GM10266 (cell line): ENCODE results near the gene TIAM2.

Experiments used
- DNase-seq: peaks from one replicate; pipeline ENCODE4 v3.0.0; 2012; ENCODE audit errors: extremely low spot score
- TF ChIP-seq, protein P1 (sequence below): IDR thresholded peaks from 2 replicates; pipeline ENCODE4 v1.5.1; 2012; ENCODE audit warnings: mild to moderate bottlenecking, low read depth; ENCODE audit not compliant: control insufficient read depth, insufficient read depth; ENCODE audit errors: missing control alignments

Gene TIAM2

DNA sequence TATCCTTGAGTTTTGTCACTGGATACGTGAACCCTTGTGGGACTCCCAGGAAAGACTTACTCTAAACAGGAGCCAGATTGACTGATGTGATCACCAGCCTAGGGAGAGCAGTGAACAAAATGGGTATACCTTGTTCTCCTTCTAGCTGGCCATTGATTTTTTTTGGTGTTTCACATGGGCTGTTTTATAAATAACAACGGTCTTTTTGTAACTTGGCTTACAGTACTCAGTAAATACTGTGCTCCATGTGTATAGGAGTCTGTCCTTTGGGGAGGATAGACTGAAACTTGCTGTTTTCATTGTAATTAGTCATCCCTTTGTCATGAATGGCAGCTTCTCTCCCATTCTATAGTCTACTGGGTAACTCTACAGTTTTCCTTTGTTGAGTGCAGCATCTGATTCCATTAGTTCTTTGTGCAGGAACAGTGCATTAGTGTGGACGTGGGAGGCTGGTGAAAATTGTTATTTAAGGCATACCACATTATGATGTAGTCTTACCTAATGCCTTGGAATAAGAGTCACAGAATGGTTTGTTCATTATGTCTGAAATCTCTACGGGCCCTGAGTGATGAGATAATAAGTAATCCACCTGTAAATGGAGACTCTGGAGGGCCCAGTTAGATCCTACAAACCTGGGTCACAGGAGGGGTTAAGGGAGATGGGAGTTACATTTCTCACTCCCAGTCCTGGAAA is 89.5 kb downstream of the TIAM2 start:
- no peak for DNase-seq
- TF ChIP-seq, protein P1, sequence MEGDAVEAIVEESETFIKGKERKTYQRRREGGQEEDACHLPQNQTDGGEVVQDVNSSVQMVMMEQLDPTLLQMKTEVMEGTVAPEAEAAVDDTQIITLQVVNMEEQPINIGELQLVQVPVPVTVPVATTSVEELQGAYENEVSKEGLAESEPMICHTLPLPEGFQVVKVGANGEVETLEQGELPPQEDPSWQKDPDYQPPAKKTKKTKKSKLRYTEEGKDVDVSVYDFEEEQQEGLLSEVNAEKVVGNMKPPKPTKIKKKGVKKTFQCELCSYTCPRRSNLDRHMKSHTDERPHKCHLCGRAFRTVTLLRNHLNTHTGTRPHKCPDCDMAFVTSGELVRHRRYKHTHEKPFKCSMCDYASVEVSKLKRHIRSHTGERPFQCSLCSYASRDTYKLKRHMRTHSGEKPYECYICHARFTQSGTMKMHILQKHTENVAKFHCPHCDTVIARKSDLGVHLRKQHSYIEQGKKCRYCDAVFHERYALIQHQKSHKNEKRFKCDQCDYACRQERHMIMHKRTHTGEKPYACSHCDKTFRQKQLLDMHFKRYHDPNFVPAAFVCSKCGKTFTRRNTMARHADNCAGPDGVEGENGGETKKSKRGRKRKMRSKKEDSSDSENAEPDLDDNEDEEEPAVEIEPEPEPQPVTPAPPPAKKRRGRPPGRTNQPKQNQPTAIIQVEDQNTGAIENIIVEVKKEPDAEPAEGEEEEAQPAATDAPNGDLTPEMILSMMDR, result no peak

DNA sequence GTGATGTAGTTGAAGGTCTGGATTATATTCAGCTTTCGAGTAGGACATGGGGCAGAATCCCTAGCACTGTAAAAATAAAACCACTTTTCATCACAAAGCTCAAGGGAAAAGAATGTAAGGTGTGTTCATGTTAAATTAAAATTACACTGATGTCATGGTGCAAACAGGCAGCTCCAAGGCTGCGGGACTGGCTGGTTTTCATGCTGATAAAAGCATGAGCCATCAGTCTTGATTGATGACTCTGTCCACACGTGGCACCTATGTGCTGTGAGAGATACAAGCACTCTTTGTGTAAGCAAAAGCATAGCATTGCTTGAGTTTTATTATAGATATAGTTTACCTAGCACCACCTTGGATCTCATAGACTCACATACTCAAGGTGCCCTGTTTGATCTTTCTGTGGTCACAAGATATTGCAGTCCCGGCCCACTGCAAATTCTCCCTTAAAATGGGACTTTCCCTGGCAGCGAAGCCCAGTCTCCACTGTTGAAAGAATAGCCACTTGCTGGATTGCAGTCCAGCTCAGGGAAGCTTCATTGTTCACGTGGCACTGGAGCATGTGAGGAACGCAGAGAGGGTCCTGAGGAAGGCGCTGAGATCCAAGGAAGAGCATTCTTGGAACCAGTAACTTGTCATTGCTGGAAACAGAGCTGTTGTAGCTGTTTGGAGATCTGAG is 90.6 kb downstream of the TIAM2 start:
- TF ChIP-seq, protein P1, result no peak
- no peak for DNase-seq

DNA sequence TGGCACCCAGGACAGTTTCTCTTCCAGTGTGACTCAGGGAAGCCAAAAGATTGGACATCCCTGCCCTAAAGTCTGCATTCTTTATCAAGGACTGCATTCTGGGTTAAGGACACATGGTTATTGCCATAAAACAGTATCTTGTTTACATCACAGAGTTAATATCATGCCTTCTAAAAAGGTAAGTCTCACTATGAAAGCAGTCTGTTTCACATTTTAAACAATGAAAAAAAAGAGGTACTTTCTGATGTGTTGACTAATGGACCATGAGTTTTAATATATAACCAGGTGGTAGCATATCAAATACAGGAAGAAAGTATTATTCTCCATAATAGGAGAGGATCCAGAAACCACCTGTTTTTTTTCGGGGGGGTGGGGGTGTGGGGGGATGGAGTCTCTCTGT is 93.7 kb downstream of the TIAM2 start:
- DNase-seq, result no peak
- TF ChIP-seq, protein P1, result no peak

DNA sequence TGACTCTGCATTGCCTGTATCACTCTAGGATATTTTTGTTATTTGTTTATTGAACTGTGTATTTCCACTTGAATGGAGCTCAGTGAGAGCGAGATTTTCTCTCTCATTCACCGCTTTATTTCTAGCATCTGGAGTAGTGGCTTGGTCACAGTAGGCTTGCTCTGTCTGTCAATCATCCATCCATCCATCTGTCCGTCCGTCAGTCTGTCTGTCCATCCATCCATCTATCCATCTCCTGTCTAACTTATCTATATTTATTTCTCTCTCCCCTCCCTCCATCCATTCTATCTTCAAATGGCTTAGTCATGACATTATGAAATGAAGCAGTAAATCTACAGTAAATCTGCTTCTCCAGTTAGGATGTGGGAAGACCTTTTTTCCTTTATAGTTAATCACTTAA is 94.6 kb downstream of the TIAM2 start:
- no peak for DNase-seq
- TF ChIP-seq, protein P1, result no peak

DNA sequence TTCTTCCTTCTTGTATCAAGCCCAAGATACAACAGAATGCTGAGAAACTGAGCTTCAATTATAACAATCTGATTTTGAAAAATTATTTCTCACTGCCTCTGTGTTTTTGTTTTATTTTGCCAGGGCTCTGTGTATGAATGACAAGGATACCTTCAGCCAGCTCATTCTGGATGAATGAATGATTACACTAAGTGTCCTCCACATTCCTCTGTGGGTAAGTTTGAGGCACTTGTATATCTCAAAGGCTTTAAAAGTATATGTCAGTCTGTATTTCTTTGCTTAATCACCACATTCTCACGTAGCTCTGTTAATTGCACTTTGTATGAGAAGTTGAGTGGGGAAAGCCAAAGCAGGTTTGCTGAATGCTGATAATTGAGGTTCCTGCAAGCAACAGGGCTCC is 95.1 kb downstream of the TIAM2 start:
- no peak for DNase-seq
- TF ChIP-seq, protein P1, result no peak

DNA sequence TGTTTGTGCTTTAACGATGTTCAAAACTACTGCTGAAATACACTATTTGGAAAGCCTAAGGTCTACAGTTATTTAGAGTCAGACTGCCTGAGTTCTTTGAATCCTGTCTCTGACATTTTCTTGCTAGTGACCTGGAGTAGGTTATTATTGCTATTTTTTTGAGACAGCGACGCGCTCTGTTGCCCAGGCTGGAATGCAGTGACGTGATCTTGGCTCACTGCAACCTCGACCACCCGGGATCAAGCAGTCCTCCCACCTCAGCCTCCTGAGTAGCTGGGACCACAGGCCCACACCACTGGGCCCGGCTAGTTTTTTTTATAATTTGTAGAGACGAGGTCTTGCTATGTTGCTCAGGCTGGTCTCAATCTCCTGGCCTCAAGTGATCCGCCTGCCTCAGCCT is 96.6 kb downstream of the TIAM2 start:
- no peak for DNase-seq
- TF ChIP-seq, protein P1, result no peak

DNA sequence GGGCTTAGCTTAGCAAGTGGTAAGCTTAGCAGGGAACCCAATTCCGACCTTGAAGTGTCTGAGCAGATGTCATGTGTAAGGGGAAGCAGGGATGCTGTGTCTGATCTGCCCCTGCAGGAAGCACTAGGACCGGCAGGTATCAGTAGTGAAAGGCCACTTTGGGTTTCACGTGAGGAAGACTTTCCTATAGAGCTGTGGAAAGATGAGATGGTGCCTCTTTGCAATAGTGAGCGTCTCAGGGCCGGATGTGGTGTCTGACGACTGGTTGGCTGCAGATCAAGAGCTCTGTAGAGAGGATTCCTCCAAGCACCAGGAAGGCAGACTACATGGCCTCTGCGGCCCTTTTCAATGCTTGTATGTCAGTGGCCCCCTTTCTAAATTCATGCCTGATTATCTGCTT is 98.3 kb downstream of the TIAM2 start:
- no peak for DNase-seq

More for the DNA sequence above, 98.3 kb downstream of the TIAM2 start:
- TF ChIP-seq, protein P1, result no peak
